Measurements from ENCODE around the gene TNFSF9.

Gene TNFSF9

DNA sequence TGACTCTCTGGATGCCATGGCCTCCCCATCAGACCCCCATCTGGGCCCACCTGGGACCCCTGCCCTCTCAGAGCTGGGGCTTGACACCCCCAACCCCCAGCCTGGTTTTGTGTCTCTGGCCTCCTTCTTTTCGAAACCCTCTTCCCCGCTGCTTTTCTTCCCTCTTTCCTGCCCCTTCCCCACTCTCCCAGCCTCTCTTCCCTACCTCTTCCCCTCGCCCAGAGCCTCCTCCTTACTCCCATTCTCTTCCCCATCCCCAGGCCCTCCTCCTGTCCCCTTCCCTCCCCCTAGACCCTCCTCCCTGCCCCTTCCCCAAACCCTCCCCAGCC is 2.1 kb downstream of the TNFSF9 start:
- H3K36me3 ChIP-seq (ENCODE audit: control insufficient read depth in 4 of 4, insufficient read depth in 4 of 4, low read length in 3 of 4): no peaks in the 10 kb centered on the region
- 60% methylated on average over 3 of the region's 3 CpGs for WGBS (ENCODE audit: insufficient coverage)
- ChIA-PET CTCF (no interaction called here), POLR2A (no interaction called here)
- H3K27ac ChIP-seq (ENCODE audit: insufficient read depth in 1 of 2, low read depth in 1 of 2, low read length in 2 of 2, poor library complexity in 1 of 2, severe bottlenecking in 2 of 2): no peak overlapping the region
- peaks cover 6 to 58% (median 44%) of the 10 kb centered on the region in 4 experiments for H3K4me1 ChIP-seq (ENCODE audit: control extremely low read depth in 1 of 4, control insufficient read depth in 4 of 4, insufficient read depth in 4 of 4, low read length in 3 of 4)
- no peaks in the 10 kb centered on the region for H3K9me3 ChIP-seq (ENCODE audit: control extremely low read depth in 1 of 5, control insufficient read depth in 4 of 5, insufficient read depth in 2 of 5, low read depth in 1 of 5, low read length in 4 of 5)
- no peak for DNase-seq
- peak overlapping the region in 2 of 7 experiments; percentile 37 to 63 for H3K4me3 ChIP-seq (ENCODE audit: control insufficient read depth in 1 of 7, extremely low read depth in 1 of 7, insufficient read depth in 4 of 7, low read depth in 2 of 7, low read length in 6 of 7)
- peaks cover 0 to 22% (median 10%) of the 10 kb centered on the region in 5 experiments for H3K27me3 ChIP-seq (replicated peaks in 2 of 5; ENCODE audit: control insufficient read depth in 4 of 5, insufficient read depth in 5 of 5, low read length in 4 of 5)

DNA sequence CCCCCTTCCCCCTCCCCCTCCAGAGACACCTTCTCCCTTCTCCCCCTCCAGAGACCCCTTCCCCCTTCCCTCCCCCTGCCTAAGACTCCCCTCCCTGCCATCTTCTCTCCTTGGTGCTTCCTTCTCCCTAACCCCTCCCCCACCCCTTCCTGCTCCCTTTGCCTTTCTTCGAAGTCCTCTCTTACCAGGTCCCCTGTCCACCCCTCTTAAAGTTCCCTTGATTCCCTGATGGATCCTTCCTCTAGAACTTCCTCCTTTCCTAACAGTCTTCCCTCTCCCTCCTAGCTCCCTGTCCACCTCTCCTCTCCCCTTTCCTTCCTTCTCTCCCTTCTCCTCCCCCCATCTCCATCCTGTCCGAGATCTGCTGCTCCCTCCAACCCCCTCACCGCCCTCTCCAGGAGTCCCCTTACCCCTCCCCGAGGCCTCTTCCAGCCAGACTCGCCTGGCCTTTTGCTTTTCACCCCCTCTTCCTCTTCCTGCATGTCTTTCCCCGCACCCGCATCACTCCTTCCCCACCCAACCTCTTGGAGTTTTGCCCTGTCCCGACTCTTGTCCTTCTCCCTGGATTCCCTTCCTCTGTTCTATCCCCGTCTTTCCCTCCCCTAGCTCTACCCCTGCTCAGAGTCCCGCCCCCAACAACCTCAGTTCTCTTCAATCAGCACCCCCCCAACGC is 3.1 kb downstream of the TNFSF9 start:
- Histone ChIP-seq H3K27ac (ENCODE audit: insufficient read depth in 1 of 2, low read depth in 1 of 2, low read length in 2 of 2, poor library complexity in 1 of 2, severe bottlenecking in 2 of 2) (no peak overlapping the region), H3K27me3 (replicated peaks in 2 of 5; ENCODE audit: control insufficient read depth in 4 of 5, insufficient read depth in 5 of 5, low read length in 4 of 5) (peaks cover 0 to 22% (median 10%) of the 10 kb centered on the region in 5 experiments), H3K9me3 (ENCODE audit: control extremely low read depth in 1 of 5, control insufficient read depth in 4 of 5, insufficient read depth in 2 of 5, low read depth in 1 of 5, low read length in 4 of 5) (no peaks in the 10 kb centered on the region), H3K4me1 (ENCODE audit: control extremely low read depth in 1 of 4, control insufficient read depth in 4 of 4, insufficient read depth in 4 of 4, low read length in 3 of 4) (peaks cover 2 to 49% (median 40%) of the 10 kb centered on the region in 4 experiments), H3K4me3 (ENCODE audit: control insufficient read depth in 1 of 7, extremely low read depth in 1 of 7, insufficient read depth in 4 of 7, low read depth in 2 of 7, low read length in 6 of 7) (no peak overlapping the region), H3K36me3 (ENCODE audit: control insufficient read depth in 4 of 4, insufficient read depth in 4 of 4, low read length in 3 of 4) (no peaks in the 10 kb centered on the region)
- CTCF ChIA-PET: no interaction called here
- POLR2A ChIA-PET: no interaction called here
- DNase-seq: no peak
- 64% methylated on average over 8 of the region's 11 CpGs for WGBS (ENCODE audit: insufficient coverage)

- no peak overlapping the region for H3K27ac ChIP-seq (ENCODE audit: insufficient read depth in 1 of 2, low read depth in 1 of 2, low read length in 2 of 2, poor library complexity in 1 of 2, severe bottlenecking in 2 of 2)
- 96% methylated on average over 38 of the region's 40 CpGs for WGBS (ENCODE audit: insufficient coverage)
- no peak overlapping the region for H3K4me3 ChIP-seq (ENCODE audit: control insufficient read depth in 1 of 7, extremely low read depth in 1 of 7, insufficient read depth in 4 of 7, low read depth in 2 of 7, low read length in 6 of 7)
- no peak for DNase-seq
- H3K36me3 ChIP-seq (ENCODE audit: control insufficient read depth in 4 of 4, insufficient read depth in 4 of 4, low read length in 3 of 4): no peaks in the 10 kb centered on the region
- ChIA-PET POLR2A (interaction anchor here (1.4 kb wide), 1 partner anchor 17 kb away, joined by 3 read pairs; no protein-coding TSS in a partner anchor), CTCF (interaction anchor here (1.5 to 2.2 kb wide), 2 partner anchors 16 to 97 kb away, joined by 4 to 5 read pairs; no protein-coding TSS in a partner anchor)
- H3K4me1 ChIP-seq (ENCODE audit: control extremely low read depth in 1 of 4, control insufficient read depth in 4 of 4, insufficient read depth in 4 of 4, low read length in 3 of 4): peaks cover 2 to 42% (median 33%) of the 10 kb centered on the region in 4 experiments
- no peaks in the 10 kb centered on the region for H3K9me3 ChIP-seq (ENCODE audit: control extremely low read depth in 1 of 5, control insufficient read depth in 4 of 5, insufficient read depth in 2 of 5, low read depth in 1 of 5, low read length in 4 of 5)
- H3K27me3 ChIP-seq (replicated peaks in 2 of 5; ENCODE audit: control insufficient read depth in 4 of 5, insufficient read depth in 5 of 5, low read length in 4 of 5): peaks cover 0 to 22% (median 10%) of the 10 kb centered on the region in 5 experiments
Observed at GRCh38 chr19:6534451-6535093, 3.7 kb downstream of the TNFSF9 start.

DNA sequence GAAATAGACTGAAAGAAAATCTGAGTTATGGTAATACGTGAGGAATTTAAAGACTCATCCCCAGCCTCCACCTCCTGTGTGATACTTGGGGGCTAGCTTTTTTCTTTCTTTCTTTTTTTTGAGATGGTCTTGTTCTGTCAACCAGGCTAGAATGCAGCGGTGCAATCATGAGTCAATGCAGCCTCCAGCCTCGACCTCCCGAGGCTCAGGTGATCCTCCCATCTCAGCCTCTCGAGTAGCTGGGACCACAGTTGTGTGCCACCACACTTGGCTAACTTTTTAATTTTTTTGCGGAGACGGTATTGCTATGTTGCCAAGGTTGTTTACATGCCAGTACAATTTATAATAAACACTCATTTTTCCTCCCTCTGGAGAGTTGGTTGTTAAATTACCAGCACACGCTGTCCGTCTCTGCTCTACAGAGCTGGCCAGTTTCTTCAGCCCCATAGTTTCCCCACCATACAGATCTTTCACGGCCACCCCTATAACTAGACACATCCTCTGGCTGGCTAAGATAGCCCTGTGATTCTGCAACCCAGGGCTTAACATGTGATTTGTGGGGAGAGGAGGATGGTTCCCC is 4.8 kb downstream of the TNFSF9 start:
- no peaks in the 10 kb centered on the region for H3K9me3 ChIP-seq (ENCODE audit: control extremely low read depth in 1 of 5, control insufficient read depth in 4 of 5, insufficient read depth in 2 of 5, low read depth in 1 of 5, low read length in 4 of 5)
- 95% methylated on average over 5 of the region's 10 CpGs for WGBS (ENCODE audit: insufficient coverage)
- POLR2A ChIA-PET: interaction anchor here (1.4 kb wide), 1 partner anchor 15 kb away, joined by 3 read pairs; no protein-coding TSS in a partner anchor
- H3K36me3 ChIP-seq (ENCODE audit: control insufficient read depth in 4 of 4, insufficient read depth in 4 of 4, low read length in 3 of 4): no peaks in the 10 kb centered on the region
- DNase-seq: no peak
- no peak overlapping the region for H3K4me3 ChIP-seq (ENCODE audit: control insufficient read depth in 1 of 7, extremely low read depth in 1 of 7, insufficient read depth in 4 of 7, low read depth in 2 of 7, low read length in 6 of 7)
- H3K4me1 ChIP-seq (ENCODE audit: control extremely low read depth in 1 of 4, control insufficient read depth in 4 of 4, insufficient read depth in 4 of 4, low read length in 3 of 4): peaks cover 2 to 31% (median 25%) of the 10 kb centered on the region in 4 experiments
- H3K27me3 ChIP-seq (replicated peaks in 2 of 5; ENCODE audit: control insufficient read depth in 4 of 5, insufficient read depth in 5 of 5, low read length in 4 of 5): peaks cover 0 to 21% (median 10%) of the 10 kb centered on the region in 5 experiments
- CTCF ChIA-PET: interaction anchor here (1.5 to 2.2 kb wide), 2 partner anchors 18 to 96 kb away, joined by 4 to 5 read pairs; no protein-coding TSS in a partner anchor
- no peak overlapping the region for H3K27ac ChIP-seq (ENCODE audit: insufficient read depth in 1 of 2, low read depth in 1 of 2, low read length in 2 of 2, poor library complexity in 1 of 2, severe bottlenecking in 2 of 2)

GRCh38 chr19:6539514-6539913 is 8.7 kb downstream of the TNFSF9 start:
- H3K36me3 ChIP-seq (ENCODE audit: control insufficient read depth in 4 of 4, insufficient read depth in 4 of 4, low read length in 3 of 4): no peaks in the 10 kb centered on the region
- 94% methylated on average over 6 of the region's 6 CpGs for WGBS (ENCODE audit: insufficient coverage)
- H3K9me3 ChIP-seq (ENCODE audit: control extremely low read depth in 1 of 5, control insufficient read depth in 4 of 5, insufficient read depth in 2 of 5, low read depth in 1 of 5, low read length in 4 of 5): no peaks in the 10 kb centered on the region
- no peak overlapping the region for H3K4me3 ChIP-seq (ENCODE audit: control insufficient read depth in 1 of 7, extremely low read depth in 1 of 7, insufficient read depth in 4 of 7, low read depth in 2 of 7, low read length in 6 of 7)
- no peak for DNase-seq
- H3K27me3 ChIP-seq (replicated peaks in 2 of 5; ENCODE audit: control insufficient read depth in 4 of 5, insufficient read depth in 5 of 5, low read length in 4 of 5): peaks cover 0 to 4% (median 0%) of the 10 kb centered on the region in 5 experiments
- H3K27ac ChIP-seq (ENCODE audit: insufficient read depth in 1 of 2, low read depth in 1 of 2, low read length in 2 of 2, poor library complexity in 1 of 2, severe bottlenecking in 2 of 2): no peak overlapping the region
- CTCF ChIA-PET: interaction anchor here (3.9 kb wide), 1 partner anchor 12 kb away, joined by 21 read pairs; no protein-coding TSS in a partner anchor
- peaks cover 0 to 6% (median 5%) of the 10 kb centered on the region in 4 experiments for H3K4me1 ChIP-seq (ENCODE audit: control extremely low read depth in 1 of 4, control insufficient read depth in 4 of 4, insufficient read depth in 4 of 4, low read length in 3 of 4)
- POLR2A ChIA-PET: no interaction called here

DNA sequence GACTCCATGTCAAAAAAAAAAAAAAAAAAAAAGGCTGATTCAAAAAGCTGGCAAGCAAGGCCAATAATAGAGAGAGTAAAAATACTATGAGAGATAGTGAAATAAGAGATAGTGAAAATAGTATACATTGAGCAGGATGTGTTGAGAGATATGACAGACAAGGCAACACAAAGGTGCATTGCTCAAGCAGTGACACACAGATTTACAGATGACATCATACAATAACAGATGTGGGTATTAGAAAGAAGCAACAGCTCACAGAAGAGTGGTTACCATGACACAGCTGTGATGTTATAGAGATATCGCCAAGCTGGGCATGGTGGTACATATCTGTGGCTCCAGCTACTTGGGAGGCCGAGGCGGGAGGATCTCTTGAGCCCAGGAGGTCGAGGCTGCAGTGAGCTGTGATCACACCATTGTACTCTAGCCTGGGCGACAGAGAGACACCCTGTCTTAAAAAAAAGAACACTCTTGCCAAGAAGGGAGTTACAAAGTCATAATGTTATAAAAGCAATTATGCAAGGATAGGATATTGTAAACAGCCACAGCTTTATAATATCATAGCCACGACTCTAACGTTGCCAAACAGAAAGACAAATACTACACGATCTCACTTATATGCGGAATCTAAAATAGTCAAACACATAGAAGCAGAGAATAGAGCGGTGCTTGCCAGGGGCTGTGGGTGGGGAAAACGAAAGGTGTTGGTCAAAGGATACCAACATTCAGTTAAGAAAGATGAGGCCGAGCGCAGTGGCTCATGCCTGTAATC is 10.3 kb downstream of the TNFSF9 start:
- ChIA-PET POLR2A (no interaction called here), CTCF (interaction anchor here (1.3 to 3.9 kb wide), 2 partner anchors 10 to 23 kb away, joined by 3 to 21 read pairs; no protein-coding TSS in a partner anchor)

More for the DNA sequence above, 10.3 kb downstream of the TNFSF9 start:
- no peak overlapping the region for H3K4me3 ChIP-seq (ENCODE audit: control insufficient read depth in 1 of 7, extremely low read depth in 1 of 7, insufficient read depth in 4 of 7, low read depth in 2 of 7, low read length in 6 of 7)
- no peak for DNase-seq
- H3K36me3 ChIP-seq (ENCODE audit: control insufficient read depth in 4 of 4, insufficient read depth in 4 of 4, low read length in 3 of 4): no peaks in the 10 kb centered on the region
- peaks cover 0 to 4% (median 0%) of the 10 kb centered on the region in 5 experiments for H3K27me3 ChIP-seq (replicated peaks in 2 of 5; ENCODE audit: control insufficient read depth in 4 of 5, insufficient read depth in 5 of 5, low read length in 4 of 5)
- H3K4me1 ChIP-seq (ENCODE audit: control extremely low read depth in 1 of 4, control insufficient read depth in 4 of 4, insufficient read depth in 4 of 4, low read length in 3 of 4): peaks cover 0 to 6% (median 4%) of the 10 kb centered on the region in 4 experiments
- no peaks in the 10 kb centered on the region for H3K9me3 ChIP-seq (ENCODE audit: control extremely low read depth in 1 of 5, control insufficient read depth in 4 of 5, insufficient read depth in 2 of 5, low read depth in 1 of 5, low read length in 4 of 5)
- no peak overlapping the region for H3K27ac ChIP-seq (ENCODE audit: insufficient read depth in 1 of 2, low read depth in 1 of 2, low read length in 2 of 2, poor library complexity in 1 of 2, severe bottlenecking in 2 of 2)
- 97% methylated on average over 8 of the region's 13 CpGs for WGBS (ENCODE audit: insufficient coverage)

Measured in common myeloid progenitor, CD34-positive (primary cell).